WTC11 (cell line): Measurements from ENCODE around the gene KRTAP20-2. TPM values are rescaled to one million over a fixed set of nuclear protein-coding genes. Genes with fewer than 3 reads are reported as not detected.

Source experiments
- ATAC-seq: fragments of 200-7000 bp; cut with Tn5 transposase; 2 replicates; pipeline ENCODE4 v1.10.0; 2021; ENCODE audit warnings: mild to moderate bottlenecking, moderate library complexity
- CTCF ChIA-PET: fragments of 300-600 bp; sonication (Branson Sonifier 250); formaldehyde crosslinking; loops from one replicate; lab custom pipeline; 2021; ENCODE audit warnings: antibody characterized with exemption; lab: Charles Lee
- POLR2A ChIA-PET: fragments of 350-600 bp; sonication (Branson Sonifier 250); formaldehyde crosslinking; loops from one replicate; lab custom pipeline; 2021; ENCODE audit warnings: antibody characterized with exemption; lab: Charles Lee
- DNase-seq: peaks from one replicate; pipeline ENCODE4 v3.0.0; 2021; ENCODE audit warnings: low spot score
- H3K27ac Mint-ChIP-seq: 2 replicates; pipeline ENCODE4 v1.8.0; 2021; ENCODE audit warnings: mixed read lengths
- H3K27me3 Mint-ChIP-seq: 2 replicates; pipeline ENCODE4 v1.8.0; 2021; ENCODE audit warnings: low read depth, mild to moderate bottlenecking, moderate library complexity, mixed read lengths
- H3K36me3 Mint-ChIP-seq: 2 replicates; pipeline ENCODE4 v1.8.0; 2021; ENCODE audit warnings: mixed read lengths
- H3K4me1 Mint-ChIP-seq: 2 replicates; pipeline ENCODE4 v1.8.0; 2022; ENCODE audit warnings: mixed read lengths
- H3K4me3 Mint-ChIP-seq: 2 replicates; pipeline ENCODE4 v1.8.0; 2021; ENCODE audit warnings: mild to moderate bottlenecking, moderate library complexity, mixed read lengths
- H3K9me3 Mint-ChIP-seq: 2 replicates; pipeline ENCODE4 v1.8.0; 2021; ENCODE audit warnings: mixed read lengths
- CREM ChIP-seq: sonication (generic); formaldehyde crosslinking; IDR thresholded peaks from 2 replicates; pipeline ENCODE4 v1.8.1; 2022; ENCODE audit warnings: mild to moderate bottlenecking, missing genetic modification reagents, moderate library complexity
- CTCF ChIP-seq: fragments of 200-600 bp; IDR thresholded peaks from 2 replicates; pipeline ENCODE4 v1.8.0; 2022; ENCODE audit warnings: antibody characterized with exemption
- E2F4 ChIP-seq: sonication (generic); formaldehyde crosslinking; IDR thresholded peaks from 2 replicates; pipeline ENCODE4 v1.8.1; 2022; ENCODE audit warnings: low read depth, mild to moderate bottlenecking, moderate library complexity, missing genetic modification reagents, borderline replicate concordance
- GTF2I ChIP-seq: fragments of 250-450 bp; sonication (Bioruptor Pico); conservative IDR thresholded peaks from 2 replicates; pipeline ENCODE4 v1.4.0; 2021; ENCODE audit warnings: mild to moderate bottlenecking
- IRF1 ChIP-seq: sonication (generic); formaldehyde crosslinking; IDR thresholded peaks from 2 replicates; pipeline ENCODE4 v1.8.0; 2023; ENCODE audit warnings: missing genetic modification reagents
- JUN ChIP-seq: sonication (generic); formaldehyde crosslinking; IDR thresholded peaks from 2 replicates; pipeline ENCODE4 v1.8.0; 2023; ENCODE audit warnings: mild to moderate bottlenecking, missing genetic modification reagents
- MLX ChIP-seq: sonication (generic); formaldehyde crosslinking; IDR thresholded peaks from 2 replicates; pipeline ENCODE4 v1.8.1; 2023; ENCODE audit warnings: mild to moderate bottlenecking, missing genetic modification reagents, moderate library complexity
- MYBL2 ChIP-seq: sonication (generic); formaldehyde crosslinking; IDR thresholded peaks from 2 replicates; pipeline ENCODE4 v1.8.1; 2023; ENCODE audit warnings: mild to moderate bottlenecking, moderate library complexity, missing genetic modification reagents
- PRDM15 ChIP-seq: sonication (generic); formaldehyde crosslinking; IDR thresholded peaks from 2 replicates; pipeline ENCODE4 v1.8.0; 2022; ENCODE audit warnings: missing genetic modification reagents
- SMAD4 ChIP-seq: sonication (generic); formaldehyde crosslinking; IDR thresholded peaks from 2 replicates; pipeline ENCODE4 v1.8.0; 2022; ENCODE audit warnings: mild to moderate bottlenecking, missing genetic modification reagents
- SOX15 ChIP-seq: fragments of 250-450 bp; sonication (Bioruptor Pico); IDR thresholded peaks from 2 replicates; pipeline ENCODE4 v1.9.0; 2021; ENCODE audit warnings: mild to moderate bottlenecking
- TEAD1 ChIP-seq: sonication (generic); formaldehyde crosslinking; IDR thresholded peaks from 2 replicates; pipeline ENCODE4 v1.8.0; 2022; ENCODE audit warnings: mild to moderate bottlenecking, missing genetic modification reagents
- TP53 ChIP-seq: sonication (generic); formaldehyde crosslinking; IDR thresholded peaks from 2 replicates; pipeline ENCODE4 v1.8.1; 2023; ENCODE audit warnings: mild to moderate bottlenecking, missing genetic modification reagents
- ZBTB21 ChIP-seq: sonication (generic); formaldehyde crosslinking; IDR thresholded peaks from 2 replicates; pipeline ENCODE4 v1.8.1; 2023; ENCODE audit warnings: mild to moderate bottlenecking, missing genetic modification reagents, borderline replicate concordance
- ZNF396 ChIP-seq: fragments of 250-450 bp; sonication (Bioruptor Pico); IDR thresholded peaks from 2 replicates; pipeline ENCODE4 v1.8.0; 2021; ENCODE audit warnings: mild to moderate bottlenecking, moderate library complexity, borderline replicate concordance
- ZNF512 ChIP-seq: sonication (generic); formaldehyde crosslinking; IDR thresholded peaks from 2 replicates; pipeline ENCODE4 v1.8.1; 2022; ENCODE audit warnings: missing genetic modification reagents, borderline replicate concordance
- total RNA-seq: library from RNA; stranded (reverse); gene quantifications from 3 replicates; pipeline ENCODE4 v1.2.3, GENCODE V29; 2021

The KRTAP20-2 gene
- total RNA-seq, 1 experiment from 2014 or later: not detected

- TF ChIP-seq SMAD4 (no peak), ZNF512 (CRISPR knock-in tag) (no peak), ZBTB21 (no peak), E2F4 (no peak), MYBL2 (no peak), SOX15 (CRISPR knock-in tag) (no peak), MLX (CRISPR knock-in tag) (no peak), ZNF396 (no peak), TEAD1 (CRISPR knock-in tag) (no peak)
These were observed 17.9 kb downstream of the KRTAP20-2 start (continued) for GRCh38 chr21:30652891-30653290.

GRCh38 chr21:30668776-30669175 is 33.8 kb downstream of the KRTAP20-2 start:
- Mint-ChIP-seq H3K27ac (no peak overlapping the region), H3K4me3 (no peak overlapping the region), H3K4me1 (peaks cover 10% of the 10 kb centered on the region), H3K36me3 (peaks cover 5% of the 10 kb centered on the region), H3K9me3 (peaks cover 28% of the 10 kb centered on the region), H3K27me3 (no peaks in the 10 kb centered on the region)
- no peak for TF ChIP-seq PRDM15 (CRISPR knock-in tag)
- TF ChIP-seq IRF1 (CRISPR knock-in tag): no peak
- no peak for TF ChIP-seq CTCF
- no peak for TF ChIP-seq GTF2I (CRISPR knock-in tag)
- ATAC-seq (no peak; the same call in 1 of the 2 replicates), DNase-seq (no peak)
- CTCF ChIA-PET: no interaction called here
- POLR2A ChIA-PET: no interaction called here

- ChIA-PET POLR2A (no interaction called here), CTCF (no interaction called here)
- H3K27me3 Mint-ChIP-seq: no peaks in the 10 kb centered on the region
- DNase-seq: no peak
- H3K36me3 Mint-ChIP-seq: peaks cover 5% of the 10 kb centered on the region
- H3K27ac Mint-ChIP-seq: no peak overlapping the region
- H3K9me3 Mint-ChIP-seq: peaks cover 28% of the 10 kb centered on the region
- H3K4me1 Mint-ChIP-seq: peaks cover 10% of the 10 kb centered on the region
- no peak for ATAC-seq
- TF ChIP-seq JUN: no peak
- TF ChIP-seq CREM (CRISPR knock-in tag): no peak
- no peak for TF ChIP-seq TP53 (CRISPR knock-in tag)
- H3K4me3 Mint-ChIP-seq: no peak overlapping the region
These were observed 38.1 kb downstream of the KRTAP20-2 start for GRCh38 chr21:30672985-30673650.
